Brain microvascular endothelial cell (primary cell): Measurements from ENCODE around the gene TASP1.
A peak's percentile ranks its signal among the peaks of the same experiment; 100 is the strongest.

Experiments used
- DNase-seq: peaks from one replicate; pipeline ENCODE4 v3.0.0-alpha.2; 2020
- H3K27ac ChIP-seq: fragments of 250-450 bp; sonication (Bioruptor Pico); 2 replicates; pipeline ENCODE4 v1.5.1; 2020; ENCODE audit warnings: mild to moderate bottlenecking, moderate library complexity
- H3K27me3 ChIP-seq: fragments of 250-450 bp; sonication (Bioruptor Pico); replicated peaks from 2 replicates; pipeline ENCODE4 v1.5.1; 2020; ENCODE audit warnings: mild to moderate bottlenecking
- H3K36me3 ChIP-seq: fragments of 250-450 bp; sonication (Bioruptor Pico); replicated peaks from 2 replicates; pipeline ENCODE4 v1.5.1; 2020; ENCODE audit warnings: mild to moderate bottlenecking
- H3K4me3 ChIP-seq: 2 replicates; pipeline ENCODE4 v1.5.1; 2011; ENCODE audit warnings: low read depth, mild to moderate bottlenecking, control low read depth, low read length, moderate library complexity
- CTCF ChIP-seq: IDR thresholded peaks from 2 replicates; pipeline ENCODE4 v1.5.1; 2011; ENCODE audit warnings: low read depth, mild to moderate bottlenecking, moderate library complexity, low read length, control low read depth, inconsistent platforms; ENCODE audit errors: missing control alignments
- in situ Hi-C: cut with HindIII; loops from 2 replicates; pipeline ENCODE4 v1.10.0; 2017; ENCODE audit warnings: low sequenced_read_pairs, low pct_ligation_motif_present

The TASP1 gene

DNA sequence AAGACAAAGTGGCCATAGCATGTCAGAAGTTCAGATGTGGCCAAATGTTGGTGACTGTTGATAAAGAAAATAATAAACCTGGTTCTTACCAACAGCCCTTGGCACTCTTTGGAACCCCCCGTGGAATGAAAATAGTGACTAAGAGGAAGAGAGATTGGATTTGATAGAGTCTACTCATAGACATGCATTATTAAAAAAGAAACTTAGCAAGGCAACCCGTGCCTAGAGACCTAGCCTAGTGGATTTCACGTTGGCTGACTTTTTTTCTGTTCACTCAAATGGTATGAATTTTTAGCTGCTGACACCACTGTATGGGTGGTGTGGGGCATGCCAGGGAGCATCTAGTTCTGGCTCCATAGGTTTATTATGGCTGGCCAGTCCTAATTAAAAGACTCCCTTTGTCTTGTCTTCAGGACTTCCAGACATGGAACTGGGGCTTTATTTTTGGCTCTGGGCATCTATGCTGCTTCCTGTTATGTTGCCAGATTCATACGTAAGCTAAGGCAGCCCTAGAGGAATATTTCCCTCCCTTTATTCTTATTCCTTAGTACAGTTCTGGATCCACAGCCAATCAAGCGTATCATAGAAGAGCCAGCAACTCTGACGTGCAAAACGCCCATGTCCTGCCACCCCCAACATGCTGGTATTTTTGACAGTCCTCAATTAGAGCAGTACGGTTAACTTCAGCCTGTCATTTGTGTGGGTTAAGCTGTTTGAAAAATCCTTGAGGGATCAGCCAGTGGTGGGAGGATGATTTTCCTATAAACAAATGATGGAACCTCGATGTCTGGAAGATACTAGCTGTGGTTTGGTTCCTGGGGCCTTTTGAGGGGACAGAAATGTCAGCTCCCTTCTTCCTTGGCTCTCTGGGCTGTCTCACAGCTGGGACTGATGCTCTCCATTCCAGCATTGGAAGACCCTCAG is 290.2 kb downstream of the TASP1 start:
- TF ChIP-seq CTCF = no peak
- Histone ChIP-seq H3K27me3 (no peaks in the 10 kb centered on the region), H3K4me3 (no peak overlapping the region), H3K27ac (no peak overlapping the region), H3K36me3 (no peaks in the 10 kb centered on the region)
- in situ Hi-C loops = no loop called here
- DNase-seq = peak; percentile 24

DNA sequence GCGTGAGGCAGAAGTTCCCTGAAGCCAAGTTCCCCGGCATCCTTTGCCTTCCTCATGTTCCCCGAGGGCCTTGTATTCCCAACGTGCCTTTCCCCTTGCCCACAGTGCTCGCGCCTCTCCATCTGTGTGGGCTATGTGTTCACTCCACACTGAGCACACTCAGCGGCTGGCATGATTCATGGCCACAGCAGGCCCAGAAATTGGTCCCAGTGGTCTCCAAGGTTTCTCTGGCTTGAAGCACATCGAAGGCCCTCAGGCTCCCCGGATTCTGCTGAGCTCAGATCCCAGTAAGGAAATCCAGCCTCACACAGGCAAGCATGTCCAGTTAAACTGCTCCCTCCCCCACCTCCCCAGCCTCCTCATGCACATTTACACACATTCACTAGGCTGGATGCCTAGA is 294.1 kb downstream of the TASP1 start:
- H3K36me3 ChIP-seq = no peaks in the 10 kb centered on the region
- TF ChIP-seq CTCF = no peak
- no peak for DNase-seq
- no peak overlapping the region for H3K27ac ChIP-seq
- in situ Hi-C loops = no loop called here
- H3K27me3 ChIP-seq = no peaks in the 10 kb centered on the region
- H3K4me3 ChIP-seq = no peak overlapping the region

GRCh38 chr20:13342469-13343242 is 296.1 kb downstream of the TASP1 start:
- Histone ChIP-seq H3K27me3 (no peaks in the 10 kb centered on the region), H3K27ac (no peak overlapping the region), H3K36me3 (no peaks in the 10 kb centered on the region), H3K4me3 (no peak overlapping the region)
- in situ Hi-C loops = no loop called here
- TF ChIP-seq CTCF = no peak
- DNase-seq = no peak

DNA sequence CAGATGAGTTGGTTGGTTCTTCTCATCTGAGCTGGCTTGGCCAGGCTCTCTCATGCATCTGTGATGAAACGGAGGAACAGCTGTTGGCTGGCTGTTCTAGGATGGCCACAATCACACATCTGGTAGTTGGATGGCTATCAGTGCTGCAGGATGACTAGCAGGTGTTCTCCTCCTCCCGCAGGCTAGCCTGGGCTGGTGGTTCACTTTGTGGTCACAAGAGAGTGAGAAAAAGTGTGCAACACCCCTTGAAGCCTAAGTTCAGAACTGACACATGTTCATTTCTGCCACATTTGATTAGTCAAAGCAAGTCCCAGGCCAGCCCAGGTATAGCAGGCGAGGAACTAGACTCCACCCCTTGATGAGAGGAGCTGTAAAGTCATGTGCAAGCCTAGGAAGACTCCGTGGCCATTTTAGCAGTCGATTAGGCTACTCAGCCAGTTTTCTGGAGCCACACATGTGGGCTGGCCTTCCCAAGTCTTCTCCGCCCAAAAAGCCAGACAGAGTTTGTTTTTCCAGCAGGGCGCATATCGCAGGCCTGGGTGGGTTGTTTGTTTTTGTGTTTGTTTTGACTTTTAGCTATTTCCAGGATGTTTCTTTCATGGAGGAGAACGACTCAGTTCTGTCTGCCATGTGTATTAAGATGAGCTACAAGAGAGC is 296.9 kb downstream of the TASP1 start:
- no peak for TF ChIP-seq CTCF
- Histone ChIP-seq H3K36me3 (no peaks in the 10 kb centered on the region), H3K27ac (no peak overlapping the region), H3K4me3 (no peak overlapping the region), H3K27me3 (no peaks in the 10 kb centered on the region)
- in situ Hi-C loops = no loop called here
- DNase-seq = no peak

DNA sequence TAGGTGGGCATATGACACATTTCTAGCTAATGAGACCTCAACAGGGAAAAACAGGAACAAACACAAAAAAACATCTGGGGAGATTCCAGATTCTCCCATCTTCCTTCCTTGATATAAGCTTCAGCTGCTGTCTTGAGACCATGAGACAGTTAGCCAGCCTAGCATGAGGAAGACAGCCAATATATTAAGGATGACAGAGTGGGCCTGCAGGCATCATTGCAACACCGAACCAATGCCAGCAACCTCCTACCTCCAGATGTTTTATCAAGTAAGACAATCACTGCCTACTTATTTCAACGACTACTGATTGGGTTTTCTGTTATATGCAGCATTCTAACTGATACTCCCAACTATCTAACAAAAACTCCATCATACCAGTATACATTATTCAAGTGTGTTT is 298.6 kb downstream of the TASP1 start:
- H3K4me3 ChIP-seq = no peak overlapping the region
- H3K36me3 ChIP-seq = no peaks in the 10 kb centered on the region
- H3K27me3 ChIP-seq = no peaks in the 10 kb centered on the region
- TF ChIP-seq CTCF = no peak
- H3K27ac ChIP-seq = no peak overlapping the region
- in situ Hi-C loops = no loop called here
- DNase-seq = no peak
